ENCODE data around the gene RECK.

DNA sequence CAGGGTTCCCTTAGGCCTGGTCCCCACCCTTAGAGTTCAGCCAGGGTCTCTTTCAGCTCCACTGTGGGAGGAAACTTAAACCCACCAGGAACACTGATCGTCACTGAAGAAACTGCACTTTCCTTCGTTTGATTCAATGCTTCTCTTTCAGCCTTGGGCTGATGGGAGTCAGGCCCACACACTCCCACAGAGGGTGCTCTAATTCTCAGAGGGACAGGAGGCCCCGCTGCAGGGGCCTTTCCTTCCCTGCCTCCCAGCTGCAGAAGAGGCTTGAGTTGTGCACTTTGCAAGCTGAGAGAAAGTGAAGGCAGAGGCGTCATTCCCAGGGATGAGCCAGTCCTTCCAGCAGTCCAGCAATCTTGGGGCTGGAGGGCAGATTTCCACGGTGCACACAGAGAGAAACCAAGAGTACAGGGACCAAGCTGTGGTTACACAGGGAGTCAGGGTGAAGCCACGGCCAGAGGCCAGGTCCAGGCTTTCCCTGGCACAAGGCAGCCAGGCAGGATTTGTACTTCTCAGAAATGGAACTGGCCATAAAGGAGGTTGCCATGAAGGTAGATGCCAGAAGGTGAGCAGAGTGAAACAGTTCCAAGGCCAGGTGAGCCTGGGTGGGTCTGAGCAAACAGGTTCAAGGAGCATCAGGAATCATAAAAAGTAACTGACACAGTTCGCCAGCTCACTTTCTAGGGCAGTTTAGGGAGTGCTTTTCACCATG lies 89.5 kb downstream of the RECK start:
- TF ChIP-seq, protein P1, sequence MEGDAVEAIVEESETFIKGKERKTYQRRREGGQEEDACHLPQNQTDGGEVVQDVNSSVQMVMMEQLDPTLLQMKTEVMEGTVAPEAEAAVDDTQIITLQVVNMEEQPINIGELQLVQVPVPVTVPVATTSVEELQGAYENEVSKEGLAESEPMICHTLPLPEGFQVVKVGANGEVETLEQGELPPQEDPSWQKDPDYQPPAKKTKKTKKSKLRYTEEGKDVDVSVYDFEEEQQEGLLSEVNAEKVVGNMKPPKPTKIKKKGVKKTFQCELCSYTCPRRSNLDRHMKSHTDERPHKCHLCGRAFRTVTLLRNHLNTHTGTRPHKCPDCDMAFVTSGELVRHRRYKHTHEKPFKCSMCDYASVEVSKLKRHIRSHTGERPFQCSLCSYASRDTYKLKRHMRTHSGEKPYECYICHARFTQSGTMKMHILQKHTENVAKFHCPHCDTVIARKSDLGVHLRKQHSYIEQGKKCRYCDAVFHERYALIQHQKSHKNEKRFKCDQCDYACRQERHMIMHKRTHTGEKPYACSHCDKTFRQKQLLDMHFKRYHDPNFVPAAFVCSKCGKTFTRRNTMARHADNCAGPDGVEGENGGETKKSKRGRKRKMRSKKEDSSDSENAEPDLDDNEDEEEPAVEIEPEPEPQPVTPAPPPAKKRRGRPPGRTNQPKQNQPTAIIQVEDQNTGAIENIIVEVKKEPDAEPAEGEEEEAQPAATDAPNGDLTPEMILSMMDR (IDR thresholded peaks at IDR 0.05), result no peak
- TF ChIP-seq POLR2A (IDR thresholded peaks at IDR 0.05), result no peak
